GM10266 (cell line): ENCODE measurements around the gene COMMD1.
"Not testable (repeated sequence)": the region's sequence is repeated elsewhere in the genome, so short reads cannot be mapped to it uniquely, and the experiment has no call there.

Experiments
- DNase-seq: peaks from one replicate; pipeline ENCODE4 v3.0.0; 2012; ENCODE audit errors: extremely low spot score
- TF ChIP-seq, protein P1 (sequence below): IDR thresholded peaks from 2 replicates; pipeline ENCODE4 v1.5.1; 2012; ENCODE audit warnings: mild to moderate bottlenecking, low read depth; ENCODE audit not compliant: control insufficient read depth, insufficient read depth; ENCODE audit errors: missing control alignments

The COMMD1 gene

DNA sequence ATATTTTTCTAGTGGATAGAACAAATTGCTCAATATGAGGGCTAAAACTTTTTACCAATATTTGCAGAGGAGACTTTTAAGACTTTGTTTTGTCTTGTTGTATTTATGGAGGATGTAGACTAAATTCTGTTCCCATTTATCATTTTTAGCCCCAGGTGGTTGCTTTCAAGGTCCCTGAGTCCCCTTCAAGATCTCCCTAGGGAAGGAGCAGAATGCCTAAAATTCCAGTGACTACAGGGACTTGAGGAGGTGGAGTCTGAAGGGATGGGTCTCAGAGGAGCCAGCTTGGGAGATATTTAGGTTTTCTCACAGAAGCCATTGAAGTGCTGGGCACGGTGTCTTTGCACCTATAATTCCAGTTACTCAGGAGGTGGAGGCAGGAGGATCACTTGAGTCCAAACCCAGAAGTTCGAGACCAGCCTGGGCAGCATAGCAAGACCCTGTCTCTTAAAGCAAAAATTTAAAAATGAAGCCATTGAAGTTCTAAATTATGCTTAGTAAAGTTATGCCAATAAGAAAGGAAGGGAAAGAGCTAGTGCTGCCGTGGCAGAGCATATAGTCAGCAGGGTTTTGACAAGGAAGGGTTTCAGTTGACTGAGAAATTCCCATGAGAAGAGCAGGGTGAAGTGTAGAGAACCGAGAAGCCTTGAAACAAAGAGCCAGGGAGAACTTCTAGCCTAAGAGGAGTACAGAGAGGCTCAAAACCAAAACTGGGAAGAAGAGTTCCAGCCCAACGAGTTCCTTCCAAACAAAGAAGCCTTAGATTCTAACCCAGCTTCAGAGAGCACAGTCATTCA lies 43.4 kb downstream of the COMMD1 start:
- no peak for DNase-seq
- TF ChIP-seq, protein P1, sequence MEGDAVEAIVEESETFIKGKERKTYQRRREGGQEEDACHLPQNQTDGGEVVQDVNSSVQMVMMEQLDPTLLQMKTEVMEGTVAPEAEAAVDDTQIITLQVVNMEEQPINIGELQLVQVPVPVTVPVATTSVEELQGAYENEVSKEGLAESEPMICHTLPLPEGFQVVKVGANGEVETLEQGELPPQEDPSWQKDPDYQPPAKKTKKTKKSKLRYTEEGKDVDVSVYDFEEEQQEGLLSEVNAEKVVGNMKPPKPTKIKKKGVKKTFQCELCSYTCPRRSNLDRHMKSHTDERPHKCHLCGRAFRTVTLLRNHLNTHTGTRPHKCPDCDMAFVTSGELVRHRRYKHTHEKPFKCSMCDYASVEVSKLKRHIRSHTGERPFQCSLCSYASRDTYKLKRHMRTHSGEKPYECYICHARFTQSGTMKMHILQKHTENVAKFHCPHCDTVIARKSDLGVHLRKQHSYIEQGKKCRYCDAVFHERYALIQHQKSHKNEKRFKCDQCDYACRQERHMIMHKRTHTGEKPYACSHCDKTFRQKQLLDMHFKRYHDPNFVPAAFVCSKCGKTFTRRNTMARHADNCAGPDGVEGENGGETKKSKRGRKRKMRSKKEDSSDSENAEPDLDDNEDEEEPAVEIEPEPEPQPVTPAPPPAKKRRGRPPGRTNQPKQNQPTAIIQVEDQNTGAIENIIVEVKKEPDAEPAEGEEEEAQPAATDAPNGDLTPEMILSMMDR = no peak

DNA sequence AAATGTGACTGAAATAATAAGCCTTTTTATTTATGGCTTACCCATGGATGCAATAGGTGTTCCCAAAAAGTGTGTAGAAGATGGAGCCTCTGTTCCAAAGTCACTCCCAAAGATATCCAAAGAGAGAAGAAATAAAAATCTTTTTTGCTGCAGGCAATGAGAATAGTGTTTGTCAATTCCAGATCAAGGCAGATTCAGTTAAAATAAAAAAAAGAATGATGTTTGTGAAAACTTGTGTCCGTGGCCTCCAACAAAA lies 43.9 kb downstream of the COMMD1 start:
- TF ChIP-seq, protein P1 = no peak
- DNase-seq = no peak

DNA sequence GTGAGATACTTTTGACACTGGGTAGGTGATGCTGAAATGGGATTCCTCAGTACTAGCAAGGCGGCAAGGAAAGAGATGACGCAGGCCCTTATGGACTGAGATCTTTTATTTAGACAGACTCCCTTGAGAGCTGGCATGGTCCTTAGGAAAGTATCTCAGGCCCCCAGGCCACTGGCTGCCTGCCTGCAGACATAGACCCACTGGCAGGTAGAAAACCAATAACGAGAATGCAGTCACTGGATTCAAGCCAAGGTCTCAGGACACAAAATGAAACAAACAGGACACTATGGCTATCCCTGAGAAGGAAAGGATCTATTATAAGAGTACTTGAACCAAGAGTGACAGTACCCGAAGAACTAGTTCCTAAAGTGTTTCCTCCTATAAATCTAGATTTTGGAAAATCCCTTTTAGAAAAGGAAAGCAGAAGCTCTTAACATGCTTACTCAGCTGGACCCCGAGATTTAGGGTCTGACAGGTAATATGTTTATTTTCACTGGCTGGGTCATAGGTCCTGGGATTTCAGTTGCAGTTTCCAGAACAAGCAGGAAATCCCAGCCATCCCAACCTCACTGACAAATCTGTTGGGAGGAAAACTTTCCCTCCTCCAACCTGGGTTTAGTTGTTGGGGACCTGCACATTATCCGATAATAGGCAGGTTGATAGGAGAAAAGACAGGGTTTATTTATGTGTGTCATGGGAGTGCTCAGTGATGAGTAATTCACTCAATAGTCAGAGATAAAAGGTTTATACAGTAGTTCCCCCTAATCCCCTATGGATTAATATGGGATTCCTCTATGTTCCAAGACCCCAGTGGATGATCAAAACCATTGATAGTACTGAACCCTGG lies 44.5 kb downstream of the COMMD1 start:
- peak; percentile 8 for DNase-seq
- TF ChIP-seq, protein P1 = no peak

DNA sequence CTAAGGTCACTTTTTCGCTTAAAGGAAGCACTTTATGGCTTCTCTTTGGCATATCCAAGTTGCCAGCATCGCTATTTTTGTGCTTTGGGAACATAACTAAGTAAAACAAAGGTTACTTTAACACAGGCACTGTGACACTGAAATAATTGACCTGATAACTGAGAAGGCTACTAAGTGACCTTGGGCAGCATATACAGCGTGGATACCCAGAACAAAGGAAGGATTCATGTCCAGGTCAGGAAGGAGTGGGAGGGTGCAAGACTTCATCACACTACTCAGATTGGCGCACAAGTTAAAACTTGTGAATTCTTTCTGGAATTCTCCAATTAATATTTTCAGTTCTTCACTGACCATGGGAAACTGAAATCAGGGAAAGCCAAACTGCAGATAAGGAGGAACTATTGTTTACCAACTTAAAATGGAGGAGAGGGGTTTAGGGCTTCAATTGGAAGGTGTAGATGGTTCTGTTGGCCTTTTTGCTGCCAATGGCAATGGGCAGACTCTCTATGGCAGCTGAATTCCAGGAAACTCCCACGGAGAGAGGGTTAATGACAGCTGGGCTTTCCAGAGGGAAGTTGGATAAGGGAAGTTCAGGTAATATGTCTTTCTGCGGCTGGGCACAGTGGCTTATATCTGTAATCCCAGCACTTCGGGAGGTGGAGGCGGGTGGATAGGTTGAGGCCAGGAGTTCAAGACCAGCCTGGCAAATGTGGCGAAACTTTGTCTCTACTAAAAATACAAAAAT lies 45.3 kb downstream of the COMMD1 start:
- no peak for DNase-seq
- TF ChIP-seq, protein P1 = no peak

DNA sequence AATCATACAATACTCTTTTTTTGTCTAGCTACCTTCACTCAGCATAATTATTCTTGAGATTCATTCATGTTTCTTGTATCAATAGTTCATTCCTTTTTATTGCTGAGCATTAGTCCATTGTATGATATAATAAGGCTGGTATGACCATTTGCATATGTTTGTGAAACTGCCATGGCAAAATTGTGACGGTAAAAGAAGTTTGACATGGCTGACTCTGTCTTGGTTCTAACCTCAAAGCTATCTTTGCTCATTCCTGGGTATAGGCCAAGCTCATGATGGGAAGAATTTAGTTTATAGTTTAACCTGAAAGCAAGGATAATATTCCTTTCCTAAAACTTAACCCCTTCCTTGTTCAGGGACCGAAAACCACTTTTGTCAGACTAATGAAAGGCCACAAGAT lies 46.4 kb downstream of the COMMD1 start:
- TF ChIP-seq, protein P1 = no peak
- DNase-seq = no peak

DNA sequence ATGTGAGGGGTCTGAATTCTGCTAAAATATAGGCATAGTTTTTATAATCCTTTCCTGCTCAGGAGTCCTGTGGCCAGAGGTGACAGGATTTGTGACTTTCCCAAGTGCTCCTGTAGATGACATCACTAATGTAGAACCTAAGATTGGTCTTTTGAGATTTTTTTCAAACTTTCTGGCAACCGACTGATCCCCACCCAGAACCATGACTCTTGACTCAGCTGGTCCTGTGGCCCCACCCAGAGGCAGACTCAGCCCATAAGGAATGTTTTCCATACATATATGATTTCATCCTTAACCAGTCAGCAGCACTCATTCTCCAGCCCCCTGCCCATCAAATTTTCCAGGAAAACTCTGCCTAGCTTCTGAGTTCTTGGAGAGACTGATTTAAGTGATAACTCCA lies 46.8 kb downstream of the COMMD1 start:
- DNase-seq = no peak

DNA sequence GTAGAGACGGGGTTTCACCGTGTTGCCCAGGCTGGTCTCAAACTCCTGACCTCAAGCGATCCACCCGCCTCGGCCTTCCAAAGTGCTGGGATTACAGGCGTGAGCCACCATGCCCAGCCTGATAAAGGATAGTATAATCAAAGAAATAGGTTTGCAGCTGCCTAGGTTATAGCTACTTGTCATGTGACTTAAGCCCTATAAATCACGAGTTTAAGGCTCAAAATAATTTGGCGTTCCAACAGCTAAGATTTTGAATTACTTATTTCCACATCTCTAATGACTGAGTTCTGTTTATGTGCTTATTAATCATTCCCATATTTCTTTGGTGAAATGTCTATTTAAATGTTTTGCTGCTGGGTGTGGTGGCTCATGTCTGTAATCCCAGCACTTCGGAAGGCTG lies 49.4 kb downstream of the COMMD1 start:
- DNase-seq = not testable (repeated sequence)

More for the DNA sequence above, 46.8 kb downstream of the COMMD1 start:
- TF ChIP-seq, protein P1 = no peak
